ENCODE measurements around the gene PER1. TPM values are rescaled to one million over a fixed set of nuclear protein-coding genes. Genes with fewer than 3 reads are reported as not detected.

Gene PER1
- total RNA-seq, 1 donor from 2014 or later: 45.0 TPM

DNA sequence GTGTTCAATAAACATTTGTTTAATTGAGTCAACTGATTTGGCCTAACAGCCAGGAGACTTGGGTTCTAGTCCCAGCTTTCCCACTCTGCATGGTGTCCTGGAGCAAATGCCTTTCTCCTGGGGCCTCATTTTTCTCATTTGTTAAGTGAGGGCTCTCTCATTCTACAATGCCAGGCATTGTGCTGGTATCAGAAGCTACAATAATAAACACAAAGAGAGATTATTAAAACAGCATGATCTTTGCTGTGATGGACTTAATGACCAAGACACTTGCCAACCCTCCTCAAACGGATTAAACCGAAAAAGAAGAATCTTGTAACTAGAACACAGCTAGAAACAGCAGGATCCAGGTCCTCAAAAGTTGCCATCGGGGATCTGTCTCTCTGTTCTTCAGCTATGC, 15.3 kb upstream of the PER1 start:
- no peaks in the 10 kb centered on the region for H3K9me3 Mint-ChIP-seq
- no peaks in the 10 kb centered on the region for H3K27me3 Mint-ChIP-seq
- POLR2A ChIA-PET: interaction anchor here (0.6 to 1.5 kb wide), 5 partner anchors 9 to 104 kb away, joined by 4 to 6 read pairs (median 5); partner anchors contain the start of gene TMEM107
- H3K4me3 Mint-ChIP-seq: no peak overlapping the region
- TF ChIP-seq CTCF (IDR thresholded peaks at IDR 0.05): no peak
- CTCF ChIA-PET: interaction anchor here (1.0 kb wide), 1 partner anchor 48 kb away, joined by 3 read pairs; no protein-coding TSS in a partner anchor
- ATAC-seq (ENCODE audit: low read depth) (no peak), DNase-seq (no peak)
- peaks cover 2% of the 10 kb centered on the region for H3K36me3 Mint-ChIP-seq (ENCODE audit: low read depth)
- peaks cover 24% of the 10 kb centered on the region for H3K4me1 Mint-ChIP-seq
- intact Hi-C loops (cut with micrococcal nuclease): no loop called here
- no peak overlapping the region for H3K27ac Mint-ChIP-seq

- POLR2A ChIA-PET: interaction anchor here (1.4 kb wide), 1 partner anchor 8 kb away, joined by 5 read pairs; no protein-coding TSS in a partner anchor
- no peak for TF ChIP-seq CTCF (IDR thresholded peaks at IDR 0.05)
- no peaks in the 10 kb centered on the region for H3K27me3 Mint-ChIP-seq
- ATAC-seq (ENCODE audit: low read depth): no peak
- CTCF ChIA-PET: no interaction called here
- no peaks in the 10 kb centered on the region for H3K9me3 Mint-ChIP-seq
- no peak overlapping the region for H3K27ac Mint-ChIP-seq
- H3K36me3 Mint-ChIP-seq (ENCODE audit: low read depth): peaks cover 2% of the 10 kb centered on the region
- DNase-seq: no peak
- intact Hi-C loops (cut with micrococcal nuclease): no loop called here
- H3K4me3 Mint-ChIP-seq: no peak overlapping the region
- H3K4me1 Mint-ChIP-seq: peaks cover 26% of the 10 kb centered on the region
Observed at GRCh38 chr17:8166731-8167130, 14.5 kb upstream of the PER1 start.

- Mint-ChIP-seq H3K4me3 (no peak overlapping the region), H3K36me3 (ENCODE audit: low read depth) (peaks cover 19% of the 10 kb centered on the region), H3K27me3 (no peaks in the 10 kb centered on the region), H3K9me3 (no peaks in the 10 kb centered on the region), H3K27ac (peak overlapping the region; percentile 95), H3K4me1 (peaks cover 44% of the 10 kb centered on the region)
- ChIA-PET CTCF (no interaction called here), POLR2A (interaction anchor here (1.1 to 15.9 kb wide), 7 partner anchors 8 to 130 kb away, joined by 3 to 385 read pairs (median 9); partner anchors contain the start of genes ALOXE3, BORCS6, CTC1 and SLC25A35)
- ATAC-seq (ENCODE audit: low read depth) (no peak), DNase-seq (no peak)
- TF ChIP-seq CTCF (IDR thresholded peaks at IDR 0.05): no peak
- intact Hi-C loops (cut with micrococcal nuclease): loop anchor here (1.0 kb wide), 1 partner anchor 9 kb away; no protein-coding TSS in a partner anchor
Observed at GRCh38 chr17:8164815-8165131, 12.6 kb upstream of the PER1 start.

DNA sequence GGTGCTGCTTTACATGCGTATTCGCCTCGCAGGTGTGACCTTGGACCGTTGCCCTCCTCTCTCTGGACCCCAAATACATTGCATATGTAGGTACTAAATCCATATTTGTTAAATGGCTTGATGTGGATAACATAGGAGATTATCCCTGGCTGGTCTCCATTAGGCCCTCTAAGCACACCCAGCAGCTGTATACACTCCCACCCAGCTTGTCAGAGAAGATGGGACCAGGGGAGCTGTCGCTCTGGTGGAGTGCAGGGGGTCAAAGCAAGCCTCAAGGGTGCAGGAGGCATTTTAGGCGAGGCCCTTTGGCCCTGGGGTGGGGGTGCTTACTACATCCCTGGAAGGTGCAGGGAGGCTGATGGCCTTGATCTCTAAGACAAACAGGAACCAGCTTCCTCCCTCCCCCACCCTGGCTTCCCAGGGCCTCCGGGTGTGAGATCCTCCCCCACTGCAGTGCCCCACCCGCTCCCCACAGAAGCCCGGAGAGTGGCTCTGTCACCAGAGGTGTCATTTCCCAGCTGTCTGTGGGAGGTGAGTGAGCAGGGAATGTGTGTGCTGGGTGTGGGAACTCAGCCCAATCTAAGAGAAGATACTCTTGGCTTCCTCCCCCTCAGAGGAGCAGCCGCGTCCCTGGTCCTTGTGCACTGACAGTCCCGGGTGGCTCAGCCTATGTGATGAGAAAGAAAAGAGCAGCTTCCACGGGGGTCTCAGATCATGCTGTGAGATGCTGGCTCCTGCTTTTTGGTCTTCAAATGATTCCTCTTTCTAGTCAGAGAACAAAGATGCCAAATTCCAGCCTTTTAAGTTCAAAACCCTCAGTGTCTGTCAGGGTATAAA, 12.0 kb upstream of the PER1 start:
- H3K27ac Mint-ChIP-seq: peak overlapping the region; percentile 95
- peaks cover 24% of the 10 kb centered on the region for H3K36me3 Mint-ChIP-seq (ENCODE audit: low read depth)
- no peak for TF ChIP-seq CTCF (IDR thresholded peaks at IDR 0.05)
- no peaks in the 10 kb centered on the region for H3K27me3 Mint-ChIP-seq
- intact Hi-C loops (cut with micrococcal nuclease): loop anchor here (1.0 kb wide), 1 partner anchor 9 kb away; no protein-coding TSS in a partner anchor
- ChIA-PET POLR2A (interaction anchor here (0.7 to 15.9 kb wide), 14 partner anchors 9 to 131 kb away, joined by 3 to 385 read pairs (median 8); partner anchors contain the start of genes ALOXE3, BORCS6, CTC1 and PFAS), CTCF (no interaction called here)
- H3K4me1 Mint-ChIP-seq: peaks cover 48% of the 10 kb centered on the region
- H3K9me3 Mint-ChIP-seq: no peaks in the 10 kb centered on the region
- DNase-seq (no peak), ATAC-seq (ENCODE audit: low read depth) (peak; percentile 13)
- peak overlapping the region; percentile 91 for H3K4me3 Mint-ChIP-seq

Measured in activated B cell treated with CpG ODN at 0.5 μM for 24 hours (primary cell).